HG03025 (cell line): ENCODE measurements around the gene LCN6.
"Not testable (repeated sequence)": the region's sequence is repeated elsewhere in the genome, so short reads cannot be mapped to it uniquely, and the experiment has no call there.

Experiments used
- ATAC-seq: cut with Tn5 transposase; IDR thresholded peaks from one replicate; pipeline ENCODE4 v1.9.1; 2021; ENCODE audit warnings: mild to moderate bottlenecking, moderate library complexity; ENCODE audit not compliant: unreplicated experiment, low FRiP score

Gene LCN6

GRCh38 chr9:136712690-136713544 lies 35.4 kb downstream of the LCN6 start:
- no peak for ATAC-seq

GRCh38 chr9:136711751-136712689 lies 36.3 kb downstream of the LCN6 start, which contains the start of gene DIPK1B:
Gene DIPK1B, plus strand, starts transcription at chr9:136712572. Its CDS starts 94 bp downstream, at chr9:136712666.
- ATAC-seq, result no peak

GRCh38 chr9:136711219-136711648 lies 37.1 kb downstream of the LCN6 start:
- ATAC-seq, result not testable (repeated sequence)

- no peak for ATAC-seq
These were observed 37.8 kb downstream of the LCN6 start for GRCh38 chr9:136710543-136710942.

- no peak for ATAC-seq
These were observed 38.7 kb downstream of the LCN6 start for GRCh38 chr9:136709454-136710109.

- no peak for ATAC-seq
These were observed 40.3 kb downstream of the LCN6 start for GRCh38 chr9:136707849-136708517.

- ATAC-seq, result no peak
These were observed 41.3 kb downstream of the LCN6 start for GRCh38 chr9:136707011-136707410.

GRCh38 chr9:136705564-136705963 lies 42.8 kb downstream of the LCN6 start:
- ATAC-seq, result no peak

- not testable (repeated sequence) for ATAC-seq
These were observed 43.6 kb downstream of the LCN6 start for GRCh38 chr9:136704741-136705140.

GRCh38 chr9:136703276-136703860 lies 45.0 kb downstream of the LCN6 start:
- no peak for ATAC-seq

GRCh38 chr9:136701668-136702053 lies 46.7 kb downstream of the LCN6 start:
- no peak for ATAC-seq

GRCh38 chr9:136700959-136701667 lies 47.2 kb downstream of the LCN6 start:
- no peak for ATAC-seq

- no peak for ATAC-seq
These were observed 48.0 kb downstream of the LCN6 start for GRCh38 chr9:136700304-136700703.

GRCh38 chr9:136698635-136699246 lies 49.6 kb downstream of the LCN6 start:
- ATAC-seq, result no peak

- no peak for ATAC-seq
These were observed 50.4 kb downstream of the LCN6 start for GRCh38 chr9:136697821-136698526.

- no peak for ATAC-seq
These were observed 51.0 kb downstream of the LCN6 start for GRCh38 chr9:136697146-136697820.

- no peak for ATAC-seq
These were observed 51.8 kb downstream of the LCN6 start for GRCh38 chr9:136696502-136696901.

- ATAC-seq, result no peak
These were observed 52.4 kb downstream of the LCN6 start for GRCh38 chr9:136695955-136696354.
